Fibroblast of mammary gland (primary cell): ENCODE results near the gene NCSTN.

Experiments used
- DNase-seq: peaks from one replicate; pipeline ENCODE4 v3.0.0-alpha.2; 2010; ENCODE audit warnings: low read depth
- H3K4me3 ChIP-seq: 2 replicates; pipeline ENCODE4 v1.5.1; 2011; ENCODE audit warnings: low read depth, mild to moderate bottlenecking, low read length, moderate library complexity; ENCODE audit not compliant: control insufficient read depth
- TF ChIP-seq, protein P1 (sequence below): conservative IDR thresholded peaks from 2 replicates; pipeline ENCODE4 v1.5.1; 2011; ENCODE audit warnings: low read depth, low read length, inconsistent platforms; ENCODE audit not compliant: control insufficient read depth, insufficient read depth

Gene NCSTN

DNA sequence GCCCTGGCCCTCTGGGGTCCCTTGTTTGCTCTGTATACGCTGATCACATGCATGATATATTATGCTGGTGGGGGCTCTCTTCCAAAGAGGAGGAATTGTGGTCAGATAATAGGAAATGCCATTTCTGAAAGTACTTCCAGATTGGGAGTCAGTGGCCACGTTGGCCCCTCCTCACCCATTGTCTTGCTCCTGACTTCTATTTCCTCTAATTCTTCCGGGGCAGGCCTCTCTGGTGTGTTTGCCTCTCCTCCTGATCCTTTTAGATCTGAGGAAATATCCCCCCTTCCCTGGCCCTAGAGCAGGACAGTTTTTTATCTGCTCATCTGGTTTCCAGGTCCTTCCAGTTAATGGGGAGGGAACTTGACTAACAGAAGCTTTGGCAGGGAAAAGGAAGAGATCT lies 60.1 kb downstream of the NCSTN start:
- H3K4me3 ChIP-seq: no peak overlapping the region
- TF ChIP-seq, protein P1, sequence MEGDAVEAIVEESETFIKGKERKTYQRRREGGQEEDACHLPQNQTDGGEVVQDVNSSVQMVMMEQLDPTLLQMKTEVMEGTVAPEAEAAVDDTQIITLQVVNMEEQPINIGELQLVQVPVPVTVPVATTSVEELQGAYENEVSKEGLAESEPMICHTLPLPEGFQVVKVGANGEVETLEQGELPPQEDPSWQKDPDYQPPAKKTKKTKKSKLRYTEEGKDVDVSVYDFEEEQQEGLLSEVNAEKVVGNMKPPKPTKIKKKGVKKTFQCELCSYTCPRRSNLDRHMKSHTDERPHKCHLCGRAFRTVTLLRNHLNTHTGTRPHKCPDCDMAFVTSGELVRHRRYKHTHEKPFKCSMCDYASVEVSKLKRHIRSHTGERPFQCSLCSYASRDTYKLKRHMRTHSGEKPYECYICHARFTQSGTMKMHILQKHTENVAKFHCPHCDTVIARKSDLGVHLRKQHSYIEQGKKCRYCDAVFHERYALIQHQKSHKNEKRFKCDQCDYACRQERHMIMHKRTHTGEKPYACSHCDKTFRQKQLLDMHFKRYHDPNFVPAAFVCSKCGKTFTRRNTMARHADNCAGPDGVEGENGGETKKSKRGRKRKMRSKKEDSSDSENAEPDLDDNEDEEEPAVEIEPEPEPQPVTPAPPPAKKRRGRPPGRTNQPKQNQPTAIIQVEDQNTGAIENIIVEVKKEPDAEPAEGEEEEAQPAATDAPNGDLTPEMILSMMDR: no peak
- DNase-seq: no peak

- TF ChIP-seq, protein P1: no peak
- no peak for DNase-seq
- H3K4me3 ChIP-seq: no peak overlapping the region
Measured at GRCh38 chr1:160404094-160404493, 60.9 kb downstream of the NCSTN start.

DNA sequence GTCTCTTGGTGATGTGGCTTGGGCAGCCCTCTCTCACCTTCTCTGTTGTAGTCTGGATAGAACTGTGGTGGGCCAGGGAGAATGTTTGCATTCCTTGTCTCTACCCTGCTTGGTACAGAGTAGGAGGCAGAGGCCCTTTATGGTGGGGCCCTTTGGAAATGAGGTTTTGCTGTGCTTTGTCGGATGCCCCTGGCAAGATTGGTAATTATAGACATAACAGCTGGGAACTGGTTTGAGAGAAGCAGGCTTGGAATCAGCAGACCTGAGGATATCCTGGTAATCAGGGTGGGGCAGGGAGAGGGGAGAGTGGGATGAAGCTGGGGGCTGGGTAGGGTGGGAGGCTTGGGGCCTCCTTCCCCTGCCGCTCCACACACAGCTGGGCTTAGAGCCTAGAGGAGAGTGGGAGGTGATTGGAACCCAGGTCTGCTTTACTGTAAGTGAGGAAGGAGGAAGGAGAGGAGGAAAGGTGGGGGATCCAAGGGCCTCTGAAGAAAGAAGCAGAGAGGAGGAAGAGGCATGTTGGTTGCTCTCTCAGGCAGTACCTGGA lies 62.2 kb downstream of the NCSTN start:
- no peak for DNase-seq
- no peak overlapping the region for H3K4me3 ChIP-seq
- TF ChIP-seq, protein P1: no peak

- TF ChIP-seq, protein P1: no peak
- DNase-seq: no peak
- no peak overlapping the region for H3K4me3 ChIP-seq
Measured at GRCh38 chr1:160406131-160406968, 63.2 kb downstream of the NCSTN start.

- peak; percentile 4 for DNase-seq
- TF ChIP-seq, protein P1: no peak
- no peak overlapping the region for H3K4me3 ChIP-seq
Measured at GRCh38 chr1:160407839-160408801, 64.9 kb downstream of the NCSTN start.
